Mucosa of stomach (tissue), 1 donor: ENCODE measurements around the gene CXCL5.

Experiments
- H3K27me3 ChIP-seq: one replicate; pipeline ENCODE4 v1.7.0; 2013; ENCODE audit warnings: mild to moderate bottlenecking, low read length; ENCODE audit not compliant: control insufficient read depth, insufficient read depth
- H3K36me3 ChIP-seq: one replicate; pipeline ENCODE4 v1.7.0; 2013; ENCODE audit warnings: low read length; ENCODE audit not compliant: control insufficient read depth, insufficient read depth
- H3K4me1 ChIP-seq: one replicate; pipeline ENCODE4 v1.7.0; 2013; ENCODE audit warnings: mild to moderate bottlenecking, low read length; ENCODE audit not compliant: control insufficient read depth, insufficient read depth
- H3K4me3 ChIP-seq: one replicate; pipeline ENCODE4 v1.7.0; 2013; ENCODE audit warnings: low read length
- H3K9ac ChIP-seq: one replicate; pipeline ENCODE4 v1.7.0; 2013; ENCODE audit warnings: mild to moderate bottlenecking, low read length, moderate library complexity
- H3K9me3 ChIP-seq: one replicate; pipeline ENCODE4 v1.7.0; 2013; ENCODE audit warnings: mild to moderate bottlenecking, low read length, moderate library complexity; ENCODE audit not compliant: control insufficient read depth
- donor health status: Pancreatic carcinoma.

CXCL5 gene

GRCh38 chr4:74012130-74012529 lies 13.7 kb upstream of the CXCL5 start:
- Histone ChIP-seq H3K27me3 (no peaks in the 10 kb centered on the region), H3K9me3 (no peaks in the 10 kb centered on the region), H3K4me1 (peaks cover 11% of the 10 kb centered on the region)

GRCh38 chr4:74009307-74009706 lies 10.8 kb upstream of the CXCL5 start:
- H3K4me3 ChIP-seq, result no peak overlapping the region
- no peaks in the 10 kb centered on the region for H3K36me3 ChIP-seq
- peaks cover 5% of the 10 kb centered on the region for H3K4me1 ChIP-seq
- H3K27me3 ChIP-seq, result no peaks in the 10 kb centered on the region
- no peak overlapping the region for H3K9ac ChIP-seq
- H3K9me3 ChIP-seq, result no peaks in the 10 kb centered on the region

More at GRCh38 chr4:74012130-74012529, 13.7 kb upstream of the CXCL5 start:
- Histone ChIP-seq H3K4me3 (no peak overlapping the region), H3K9ac (no peak overlapping the region), H3K36me3 (no peaks in the 10 kb centered on the region)

- H3K36me3 ChIP-seq, result no peaks in the 10 kb centered on the region
- H3K27me3 ChIP-seq, result no peaks in the 10 kb centered on the region
- peaks cover 6% of the 10 kb centered on the region for H3K4me1 ChIP-seq
- no peak overlapping the region for H3K9ac ChIP-seq
- H3K9me3 ChIP-seq, result no peaks in the 10 kb centered on the region
- no peak overlapping the region for H3K4me3 ChIP-seq
Observed at GRCh38 chr4:74006009-74006476, 7.6 kb upstream of the CXCL5 start.

- Histone ChIP-seq H3K36me3 (no peaks in the 10 kb centered on the region), H3K27me3 (no peaks in the 10 kb centered on the region), H3K9me3 (no peaks in the 10 kb centered on the region), H3K4me1 (peaks cover 6% of the 10 kb centered on the region), H3K4me3 (no peak overlapping the region), H3K9ac (no peak overlapping the region)
Observed at GRCh38 chr4:74005528-74005927, 7.1 kb upstream of the CXCL5 start.

- no peaks in the 10 kb centered on the region for H3K36me3 ChIP-seq
- H3K27me3 ChIP-seq, result no peaks in the 10 kb centered on the region
- H3K4me3 ChIP-seq, result no peak overlapping the region
- no peaks in the 10 kb centered on the region for H3K9me3 ChIP-seq
- no peak overlapping the region for H3K9ac ChIP-seq
- H3K4me1 ChIP-seq, result peaks cover 6% of the 10 kb centered on the region
Observed at GRCh38 chr4:74004668-74005067, 6.2 kb upstream of the CXCL5 start.

GRCh38 chr4:74000301-74000700 lies 1.8 kb upstream of the CXCL5 start:
- peaks cover 13% of the 10 kb centered on the region for H3K27me3 ChIP-seq
- H3K36me3 ChIP-seq, result no peaks in the 10 kb centered on the region
- no peak overlapping the region for H3K9ac ChIP-seq
- H3K4me3 ChIP-seq, result no peak overlapping the region
- H3K9me3 ChIP-seq, result no peaks in the 10 kb centered on the region
- H3K4me1 ChIP-seq, result peaks cover 6% of the 10 kb centered on the region

- H3K9ac ChIP-seq, result no peak overlapping the region
- H3K27me3 ChIP-seq, result no peaks in the 10 kb centered on the region
- no peaks in the 10 kb centered on the region for H3K36me3 ChIP-seq
- H3K4me3 ChIP-seq, result no peak overlapping the region
- H3K9me3 ChIP-seq, result no peaks in the 10 kb centered on the region
- H3K4me1 ChIP-seq, result no peaks in the 10 kb centered on the region
Observed at GRCh38 chr4:73992050-73992449, 6.4 kb downstream of the CXCL5 start.

- H3K27me3 ChIP-seq, result no peaks in the 10 kb centered on the region
- no peak overlapping the region for H3K9ac ChIP-seq
- H3K4me1 ChIP-seq, result no peaks in the 10 kb centered on the region
- no peaks in the 10 kb centered on the region for H3K9me3 ChIP-seq
- no peaks in the 10 kb centered on the region for H3K36me3 ChIP-seq
- H3K4me3 ChIP-seq, result no peak overlapping the region
Observed at GRCh38 chr4:73991742-73992000, 6.8 kb downstream of the CXCL5 start.

GRCh38 chr4:73990988-73991741 lies 7.3 kb downstream of the CXCL5 start:
- H3K9me3 ChIP-seq, result no peaks in the 10 kb centered on the region
- no peaks in the 10 kb centered on the region for H3K36me3 ChIP-seq
- no peaks in the 10 kb centered on the region for H3K27me3 ChIP-seq
- H3K4me3 ChIP-seq, result no peak overlapping the region
- no peak overlapping the region for H3K9ac ChIP-seq
- no peaks in the 10 kb centered on the region for H3K4me1 ChIP-seq

GRCh38 chr4:73989928-73990327 lies 8.5 kb downstream of the CXCL5 start:
- Histone ChIP-seq H3K27me3 (no peaks in the 10 kb centered on the region), H3K9me3 (no peaks in the 10 kb centered on the region), H3K36me3 (no peaks in the 10 kb centered on the region), H3K9ac (no peak overlapping the region), H3K4me1 (no peaks in the 10 kb centered on the region), H3K4me3 (no peak overlapping the region)

GRCh38 chr4:73989031-73989430 lies 9.4 kb downstream of the CXCL5 start:
- Histone ChIP-seq H3K4me3 (no peak overlapping the region), H3K36me3 (no peaks in the 10 kb centered on the region), H3K4me1 (no peaks in the 10 kb centered on the region), H3K9ac (no peak overlapping the region), H3K9me3 (no peaks in the 10 kb centered on the region), H3K27me3 (no peaks in the 10 kb centered on the region)

- Histone ChIP-seq H3K9me3 (no peaks in the 10 kb centered on the region), H3K4me3 (no peak within 1 kb of the TSS), H3K4me1 (no peaks in the 10 kb centered on the region), H3K36me3 (no peaks in the 10 kb centered on the region), H3K9ac (no peak within 1 kb of the TSS), H3K27me3 (no peaks in the 10 kb centered on the region)
Observed at GRCh38 chr4:73988061-73988460, 10.4 kb downstream of the CXCL5 start, which contains the start of gene PPBP. Gene PPBP, minus strand, starts transcription at chr4:73988190. Its CDS starts 87 bp downstream, at chr4:73988103.

GRCh38 chr4:73985528-73985852 lies 13.0 kb downstream of the CXCL5 start:
- H3K27me3 ChIP-seq, result no peaks in the 10 kb centered on the region
- no peaks in the 10 kb centered on the region for H3K4me1 ChIP-seq
- H3K36me3 ChIP-seq, result no peaks in the 10 kb centered on the region
- no peaks in the 10 kb centered on the region for H3K9me3 ChIP-seq
- no peak overlapping the region for H3K4me3 ChIP-seq
- H3K9ac ChIP-seq, result no peak overlapping the region
